ENCODE measurements around the gene ALKBH7. TPM values are rescaled to one million over a fixed set of nuclear protein-coding genes. Genes with fewer than 3 reads are reported as not detected.

The ALKBH7 gene
- total and polyA plus RNA-seq, 12 donors = 108 to 221 (median 168) TPM

DNA sequence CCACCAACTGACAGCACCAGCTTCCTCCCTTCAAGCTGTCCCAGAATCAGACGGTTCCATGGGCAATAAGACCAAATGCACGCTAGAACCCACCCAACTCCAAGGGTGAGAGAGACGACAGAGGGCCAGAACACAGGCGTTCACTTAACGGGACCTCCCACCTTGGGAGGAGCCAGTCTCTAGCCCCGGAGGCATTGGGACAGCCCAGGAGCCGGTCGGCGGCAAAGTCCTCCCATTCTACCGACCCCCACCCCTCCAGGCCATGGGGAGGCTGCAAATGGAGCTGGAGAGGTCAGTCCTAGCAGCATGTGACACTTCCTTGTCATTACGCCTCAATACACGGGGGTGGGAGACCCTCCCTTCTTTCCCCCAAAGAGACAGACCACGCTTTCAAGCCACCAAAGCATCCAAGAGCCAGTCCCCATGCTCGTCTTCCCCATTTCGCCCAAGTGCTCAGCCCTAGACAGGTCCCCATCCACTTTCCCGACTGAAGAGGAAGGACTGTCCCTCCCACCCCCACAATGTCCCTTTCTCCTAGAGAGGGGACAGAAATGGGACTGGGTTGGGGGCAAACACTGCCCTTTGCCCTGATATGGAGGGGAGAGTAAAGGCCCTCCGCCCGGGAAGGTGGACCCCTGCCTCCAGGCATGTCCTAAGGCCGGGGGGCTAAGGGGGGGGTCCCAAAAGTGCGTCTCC is 51.1 kb downstream of the ALKBH7 start:
- H3K27me3 ChIP-seq = no peaks in the 10 kb centered on the region
- intact Hi-C loops (cut with DNase I) = loop anchor here in 4 of 10 donors (1.0 to 10.0 kb wide), 4 partner anchors 30 to 51 kb away; partner anchors contain the start of genes ALKBH7 (in 3 of the 4), GTF2F1 (in 1 of the 4) and PSPN (in 1 of the 4)
- TF ChIP-seq, protein P1, sequence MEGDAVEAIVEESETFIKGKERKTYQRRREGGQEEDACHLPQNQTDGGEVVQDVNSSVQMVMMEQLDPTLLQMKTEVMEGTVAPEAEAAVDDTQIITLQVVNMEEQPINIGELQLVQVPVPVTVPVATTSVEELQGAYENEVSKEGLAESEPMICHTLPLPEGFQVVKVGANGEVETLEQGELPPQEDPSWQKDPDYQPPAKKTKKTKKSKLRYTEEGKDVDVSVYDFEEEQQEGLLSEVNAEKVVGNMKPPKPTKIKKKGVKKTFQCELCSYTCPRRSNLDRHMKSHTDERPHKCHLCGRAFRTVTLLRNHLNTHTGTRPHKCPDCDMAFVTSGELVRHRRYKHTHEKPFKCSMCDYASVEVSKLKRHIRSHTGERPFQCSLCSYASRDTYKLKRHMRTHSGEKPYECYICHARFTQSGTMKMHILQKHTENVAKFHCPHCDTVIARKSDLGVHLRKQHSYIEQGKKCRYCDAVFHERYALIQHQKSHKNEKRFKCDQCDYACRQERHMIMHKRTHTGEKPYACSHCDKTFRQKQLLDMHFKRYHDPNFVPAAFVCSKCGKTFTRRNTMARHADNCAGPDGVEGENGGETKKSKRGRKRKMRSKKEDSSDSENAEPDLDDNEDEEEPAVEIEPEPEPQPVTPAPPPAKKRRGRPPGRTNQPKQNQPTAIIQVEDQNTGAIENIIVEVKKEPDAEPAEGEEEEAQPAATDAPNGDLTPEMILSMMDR (IDR thresholded peaks at IDR 0.05) = no peak
- H3K9me3 ChIP-seq = no peaks in the 10 kb centered on the region
- H3K36me3 ChIP-seq = peaks cover 0 to 38% (median 17%) of the 10 kb centered on the region in 9 donors
- 0 to 1% methylated on average over 20 of the region's 20 CpGs for WGBS, 2 donors
- ATAC-seq = no peak
- peak overlapping the region; percentile 61 to 92 (median 86) for H3K4me3 ChIP-seq
- peak overlapping the region in 8 of 10 donors; percentile 68 to 83 (median 73) for H3K27ac ChIP-seq
- H3K4me1 ChIP-seq = peaks cover 10 to 47% (median 29%) of the 10 kb centered on the region in 9 donors
- no peak for DNase-seq

DNA sequence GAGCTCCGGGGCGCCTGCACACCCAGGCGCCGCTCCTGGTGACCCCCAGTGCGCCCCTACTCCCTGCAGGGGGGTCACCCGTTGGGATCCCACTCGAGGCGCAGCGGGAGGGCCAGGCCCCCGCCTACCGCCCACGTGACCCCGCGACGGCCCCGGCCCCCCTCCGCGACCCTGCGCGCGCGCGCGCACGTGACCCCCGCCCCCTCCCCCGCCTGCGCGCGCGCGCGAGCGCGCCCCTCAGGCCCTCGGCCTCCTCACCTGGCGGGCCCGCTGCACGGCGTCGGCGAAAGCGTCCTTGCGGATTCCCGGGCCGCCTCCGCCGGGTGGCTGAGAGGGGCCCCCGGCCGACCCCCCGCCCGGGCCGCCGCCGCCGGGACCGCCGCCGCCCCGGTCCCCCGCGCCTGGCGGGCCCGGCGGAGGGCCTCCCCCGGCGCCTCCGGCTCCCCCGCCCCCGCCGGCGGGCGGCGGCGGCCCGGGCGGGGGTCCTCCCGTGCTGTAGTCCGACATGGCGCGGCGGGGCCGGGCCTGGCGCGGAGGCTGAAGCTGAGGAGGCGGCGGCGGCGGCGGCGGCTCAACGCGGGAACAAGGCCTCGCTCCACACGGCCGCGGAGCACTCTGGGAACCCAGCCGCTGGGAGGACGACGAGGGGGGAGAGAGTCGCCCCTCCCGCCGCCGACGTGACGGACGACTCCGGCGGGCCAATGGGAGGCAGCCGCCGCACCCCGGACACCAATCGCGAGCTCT is 51.8 kb downstream of the ALKBH7 start, which contains the start of gene KHSRP:
TSS of gene KHSRP (minus strand) at position 617 of the 744 bp plus-strand sequence. CDS start at position 507, 110 bp downstream.
- intact Hi-C loops (cut with DNase I) = loop anchor here in 4 of 10 donors (1.0 to 10.0 kb wide), 4 partner anchors 31 to 52 kb away; partner anchors contain the start of genes ALKBH7 (in 3 of the 4), GTF2F1 (in 1 of the 4) and PSPN (in 1 of the 4)
- WGBS, 2 donors = 0 to 1% methylated on average over 60 to 111 of the region's 114 CpGs
- DNase-seq = peak in 1 of 2 donors; percentile 34

More for the DNA sequence above, 51.8 kb downstream of the ALKBH7 start, which contains the start of gene KHSRP:
- Histone ChIP-seq H3K36me3 (peaks cover 0 to 31% (median 10%) of the 10 kb centered on the region in 9 donors), H3K27me3 (no peaks in the 10 kb centered on the region), H3K4me1 (peaks cover 10 to 47% (median 29%) of the 10 kb centered on the region in 9 donors), H3K4me3 (peak within 1 kb of the TSS; percentile 61 to 92 (median 86)), H3K27ac (peak within 1 kb of the TSS; percentile 32 to 94 (median 82)), H3K9me3 (no peaks in the 10 kb centered on the region)
- no peak for ATAC-seq
- TF ChIP-seq, protein P1 (IDR thresholded peaks at IDR 0.05) = no peak

Small RNAs within 50 kb of the gene (microRNA-seq; reads per million reads assigned to microRNA genes)
- gene MIR3940 (0.51 to 1.2 reads per million in 2 donors), gene MIR6790 (0 reads per million in 2 donors), gene MIR6885 (0 reads per million in 2 donors)

Other genes starting within 250 kb of the ALKBH7 start
- not detected for gene ACSBG2, start 237.1 kb upstream of the ALKBH7 start, total RNA-seq
- not detected for gene ACSBG2, start 237.1 kb upstream of the ALKBH7 start, polyA plus RNA-seq
- 10 to 100 TPM; 27.6 to 48.3 (median 32.4) TPM for gene MLLT1, start 92.8 kb upstream of the ALKBH7 start, total RNA-seq
- gene MLLT1, start 92.8 kb upstream of the ALKBH7 start, polyA plus RNA-seq = 10 to 100 TPM; 21.4 to 28.7 TPM
- gene ACER1, start 39.2 kb upstream of the ALKBH7 start, total RNA-seq = not detected
- gene ACER1, start 39.2 kb upstream of the ALKBH7 start, polyA plus RNA-seq = not detected
- 10 to 100 TPM; 46.0 to 90.0 (median 60.0) TPM for gene CLPP, start 11.3 kb upstream of the ALKBH7 start, total RNA-seq
- gene CLPP, start 11.3 kb upstream of the ALKBH7 start, polyA plus RNA-seq = 100 to 1,000 TPM in 1 of 2 donors, 10 to 100 TPM in 1; 53.2 to 131 TPM
- gene PSPN, start 3.1 kb downstream of the ALKBH7 start, total RNA-seq = 1 to 10 TPM in 1 of 10 donors, under 1 TPM in 9; 0.36 to 1.4 (median 0.61) TPM
- gene PSPN, start 3.1 kb downstream of the ALKBH7 start, polyA plus RNA-seq = under 1 TPM; 0.88 to 0.99 TPM
- 10 to 100 TPM; 26.4 to 36.4 (median 30.8) TPM for gene GTF2F1, start 20.4 kb downstream of the ALKBH7 start, total RNA-seq
- 10 to 100 TPM; 23.3 to 44.8 TPM for gene GTF2F1, start 20.4 kb downstream of the ALKBH7 start, polyA plus RNA-seq
- gene KHSRP, start 52.0 kb downstream of the ALKBH7 start, total RNA-seq = 100 to 1,000 TPM in 3 of 10 donors, 10 to 100 TPM in 7; 77.3 to 125 (median 90.5) TPM
- gene KHSRP, start 52.0 kb downstream of the ALKBH7 start, polyA plus RNA-seq = 10 to 100 TPM; 50.9 to 73.7 TPM
- under 1 TPM in 6 of 10 donors, not detected in 4; 0.17 to 0.48 (median 0.38) TPM for gene SLC25A41, start 61.0 kb downstream of the ALKBH7 start, total RNA-seq
- 1 to 10 TPM; 1.4 to 1.7 TPM for gene SLC25A41, start 61.0 kb downstream of the ALKBH7 start, polyA plus RNA-seq
- 100 to 1,000 TPM in 5 of 10 donors, 10 to 100 TPM in 5; 72.2 to 126 (median 95.4) TPM for gene SLC25A23, start 87.0 kb downstream of the ALKBH7 start, total RNA-seq
- 100 to 1,000 TPM in 1 of 2 donors, 10 to 100 TPM in 1; 53.4 to 104 TPM for gene SLC25A23, start 87.0 kb downstream of the ALKBH7 start, polyA plus RNA-seq
- not detected for gene CRB3, start 91.5 kb downstream of the ALKBH7 start, total RNA-seq
- gene CRB3, start 91.5 kb downstream of the ALKBH7 start, polyA plus RNA-seq = under 1 TPM in 1 of 2 donors, not detected in 1; 0.28 TPM
- 1 to 10 TPM in 3 of 10 donors, under 1 TPM in 7; 0.09 to 4.0 (median 0.69) TPM for gene DENND1C, start 109.0 kb downstream of the ALKBH7 start, total RNA-seq
- gene DENND1C, start 109.0 kb downstream of the ALKBH7 start, polyA plus RNA-seq = 1 to 10 TPM in 1 of 2 donors, under 1 TPM in 1; 0.43 to 1.1 TPM
- gene TUBB4A, start 129.5 kb downstream of the ALKBH7 start, total RNA-seq = 1 to 10 TPM in 4 of 10 donors, under 1 TPM in 6; 0.19 to 6.6 (median 0.81) TPM
- gene TUBB4A, start 129.5 kb downstream of the ALKBH7 start, polyA plus RNA-seq = 1 to 10 TPM in 1 of 2 donors, under 1 TPM in 1; 0.46 to 2.9 TPM
- gene TNFSF9, start 158.2 kb downstream of the ALKBH7 start, total RNA-seq = under 1 TPM in 7 of 10 donors, not detected in 3; 0.13 to 0.88 (median 0.22) TPM
- gene TNFSF9, start 158.2 kb downstream of the ALKBH7 start, polyA plus RNA-seq = under 1 TPM; 0.14 to 0.15 TPM
- gene CD70, start 218.4 kb downstream of the ALKBH7 start, total RNA-seq = under 1 TPM in 1 of 10 donors, not detected in 9; 0.49 TPM
- not detected for gene CD70, start 218.4 kb downstream of the ALKBH7 start, polyA plus RNA-seq

Data from heart right ventricle (tissue), 16 donors.